KMS-11 (cell line): Measurements from ENCODE around the gene TUB.

Experiments
- H2AFZ ChIP-seq: fragments of 200-600 bp; sonication (generic); 2 replicates; pipeline ENCODE4 v1.6.1; 2016; ENCODE audit warnings: antibody characterized with exemption, mixed run types, low read depth
- H3K27ac ChIP-seq: fragments of 200-600 bp; sonication (generic); 2 replicates; pipeline ENCODE4 v1.6.1; 2016; ENCODE audit warnings: mild to moderate bottlenecking, mixed run types
- H3K27me3 ChIP-seq: fragments of 200-600 bp; sonication (generic); 2 replicates; pipeline ENCODE4 v1.6.1; 2017; ENCODE audit warnings: mild to moderate bottlenecking, low read depth, mixed run types, moderate library complexity; ENCODE audit not compliant: insufficient read depth
- H3K36me3 ChIP-seq: fragments of 200-600 bp; sonication (generic); 2 replicates; pipeline ENCODE4 v1.6.1; 2017; ENCODE audit warnings: mild to moderate bottlenecking, mixed run types; ENCODE audit not compliant: insufficient read depth
- H3K4me1 ChIP-seq: fragments of 200-600 bp; sonication (generic); 2 replicates; pipeline ENCODE4 v1.6.1; 2016; ENCODE audit warnings: mild to moderate bottlenecking, low read depth, mixed run types; ENCODE audit not compliant: poor library complexity, severe bottlenecking
- H3K4me2 ChIP-seq: fragments of 200-600 bp; sonication (generic); 2 replicates; pipeline ENCODE4 v1.7.0; 2016; ENCODE audit warnings: mild to moderate bottlenecking, mixed run types
- H3K4me3 ChIP-seq: fragments of 200-600 bp; sonication (generic); IDR thresholded peaks from 2 replicates; pipeline ENCODE4 v1.6.1; 2017; ENCODE audit warnings: low read depth, low read length, mixed read lengths; ENCODE audit not compliant: insufficient read depth
- H3K79me2 ChIP-seq: fragments of 200-600 bp; sonication (generic); 2 replicates; pipeline ENCODE4 v1.6.1; 2016; ENCODE audit warnings: low read depth, mixed run types; ENCODE audit not compliant: insufficient read depth
- H3K9ac ChIP-seq: fragments of 200-600 bp; sonication (generic); 2 replicates; pipeline ENCODE4 v1.6.1; 2016; ENCODE audit warnings: mild to moderate bottlenecking, mixed run types
- H4K20me1 ChIP-seq: fragments of 200-600 bp; sonication (generic); 2 replicates; pipeline ENCODE4 v1.6.1; 2016; ENCODE audit warnings: mild to moderate bottlenecking, mixed run types; ENCODE audit not compliant: insufficient read depth
- TF ChIP-seq, protein P1 (sequence below): fragments of 200-600 bp; sonication (generic); conservative IDR thresholded peaks from 2 replicates; pipeline ENCODE4 v1.6.1; 2017; ENCODE audit warnings: low read depth, mild to moderate bottlenecking, antibody characterized with exemption, low read length, moderate library complexity, mixed read lengths

The TUB gene, protein sequence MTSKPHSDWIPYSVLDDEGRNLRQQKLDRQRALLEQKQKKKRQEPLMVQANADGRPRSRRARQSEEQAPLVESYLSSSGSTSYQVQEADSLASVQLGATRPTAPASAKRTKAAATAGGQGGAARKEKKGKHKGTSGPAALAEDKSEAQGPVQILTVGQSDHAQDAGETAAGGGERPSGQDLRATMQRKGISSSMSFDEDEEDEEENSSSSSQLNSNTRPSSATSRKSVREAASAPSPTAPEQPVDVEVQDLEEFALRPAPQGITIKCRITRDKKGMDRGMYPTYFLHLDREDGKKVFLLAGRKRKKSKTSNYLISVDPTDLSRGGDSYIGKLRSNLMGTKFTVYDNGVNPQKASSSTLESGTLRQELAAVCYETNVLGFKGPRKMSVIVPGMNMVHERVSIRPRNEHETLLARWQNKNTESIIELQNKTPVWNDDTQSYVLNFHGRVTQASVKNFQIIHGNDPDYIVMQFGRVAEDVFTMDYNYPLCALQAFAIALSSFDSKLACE

DNA sequence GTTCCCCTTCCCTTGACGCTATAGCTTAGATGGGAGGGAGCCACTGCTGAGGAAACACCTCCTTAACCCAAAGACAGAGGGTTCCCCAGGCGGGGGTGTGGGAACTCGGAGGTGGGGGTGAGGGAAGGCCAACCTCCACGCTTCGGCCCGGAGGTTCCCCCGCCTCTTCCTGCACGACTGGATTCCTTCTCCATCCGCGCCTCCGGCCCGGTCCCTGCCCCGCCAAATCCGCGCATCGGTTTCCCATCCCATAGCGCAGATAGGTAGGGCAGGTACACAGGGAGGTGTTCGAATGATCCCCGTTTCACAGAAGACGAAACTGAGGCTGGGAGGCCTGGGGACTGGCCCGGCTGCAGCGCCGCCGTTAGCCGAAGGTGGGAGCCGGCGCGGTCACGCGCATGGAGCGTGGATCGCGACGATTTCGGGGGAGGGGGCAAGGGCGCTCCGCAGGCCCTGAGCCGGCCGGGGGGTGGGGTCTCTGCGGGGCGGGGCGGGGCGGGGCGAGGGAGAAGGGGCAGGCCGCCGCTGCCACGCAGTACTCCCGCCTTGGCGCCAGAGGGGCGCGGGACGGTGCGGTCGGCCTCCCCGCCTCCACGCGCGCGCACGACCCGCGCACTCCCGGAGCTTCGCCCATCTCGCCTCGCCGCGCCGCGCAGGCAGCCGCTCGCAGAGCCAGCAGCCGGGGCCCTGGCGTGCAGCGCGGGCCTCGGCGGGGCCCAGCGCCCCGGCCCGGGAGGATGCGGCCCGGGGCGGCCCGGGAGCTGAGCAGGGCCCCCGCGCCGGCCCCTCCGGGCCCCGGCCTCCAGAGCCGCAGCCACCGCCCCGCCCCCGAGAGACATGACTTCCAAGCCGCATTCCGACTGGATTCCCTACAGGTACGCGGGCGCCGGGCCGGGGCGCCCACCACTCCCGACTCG, at the start of gene TUB:
TSS of gene TUB (plus strand) at position 538 of the 917 bp plus-strand sequence. CDS start at position 838, 300 bp downstream.
- no peak within 1 kb of the TSS for H3K4me3 ChIP-seq
- no peak within 1 kb of the TSS for H3K9ac ChIP-seq
- H3K4me2 ChIP-seq: no peak within 1 kb of the TSS

DNA sequence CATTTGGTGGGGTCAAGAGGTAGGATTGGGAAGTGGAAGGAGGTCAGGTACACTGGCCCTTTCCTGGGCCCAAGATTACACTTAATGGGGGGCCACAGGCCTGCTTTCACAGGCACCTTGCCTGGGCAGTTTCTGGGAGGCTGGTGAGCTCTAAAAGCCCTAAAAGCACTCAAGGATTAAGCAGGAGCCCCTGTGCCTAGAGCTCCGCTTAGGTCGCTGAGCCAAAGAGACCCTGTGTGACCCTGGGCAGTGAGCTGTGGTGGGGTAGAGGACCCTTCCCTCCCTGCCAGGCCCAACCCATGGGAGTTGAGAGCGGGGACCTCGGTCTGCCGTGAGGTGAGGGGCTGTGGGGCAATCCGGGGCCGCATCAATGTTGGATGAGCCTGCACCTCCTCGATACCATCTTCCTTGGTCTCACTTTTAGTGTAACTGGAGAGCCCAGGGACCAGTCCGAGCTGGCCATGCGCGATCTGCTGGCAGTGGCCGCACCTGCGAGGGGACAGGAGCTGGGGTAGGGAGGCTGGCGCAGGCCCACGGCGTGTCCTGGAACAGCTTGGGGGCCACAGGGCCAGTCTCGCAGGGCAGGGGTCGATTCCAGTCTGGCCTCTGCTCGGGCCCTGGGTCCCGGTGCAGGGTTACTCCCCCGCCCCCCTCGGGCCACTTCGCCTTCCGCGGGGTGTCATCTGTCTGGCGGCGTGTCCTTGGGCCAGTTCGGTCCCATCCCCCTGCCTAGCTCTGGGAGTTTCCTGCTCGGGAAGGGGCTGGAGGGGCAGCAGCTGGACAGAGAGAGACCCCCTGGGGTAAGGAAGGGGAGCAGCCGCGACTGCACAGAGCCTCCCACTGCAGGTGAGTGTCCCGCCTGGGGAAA, 49.5 kb upstream of the TUB start:
- Histone ChIP-seq H4K20me1 (no peaks in the 10 kb centered on the region), H3K9ac (no peak overlapping the region)

More for the DNA sequence above, at the start of gene TUB:
- H3K4me1 ChIP-seq: no peaks in the 10 kb centered on the region
- H3K27me3 ChIP-seq: no peaks in the 10 kb centered on the region
- H2AFZ ChIP-seq: no peak within 1 kb of the TSS
- H3K27ac ChIP-seq: no peak within 1 kb of the TSS
- H4K20me1 ChIP-seq: no peaks in the 10 kb centered on the region
- no peaks in the 10 kb centered on the region for H3K79me2 ChIP-seq
- no peaks in the 10 kb centered on the region for H3K36me3 ChIP-seq
- TF ChIP-seq, protein P1, sequence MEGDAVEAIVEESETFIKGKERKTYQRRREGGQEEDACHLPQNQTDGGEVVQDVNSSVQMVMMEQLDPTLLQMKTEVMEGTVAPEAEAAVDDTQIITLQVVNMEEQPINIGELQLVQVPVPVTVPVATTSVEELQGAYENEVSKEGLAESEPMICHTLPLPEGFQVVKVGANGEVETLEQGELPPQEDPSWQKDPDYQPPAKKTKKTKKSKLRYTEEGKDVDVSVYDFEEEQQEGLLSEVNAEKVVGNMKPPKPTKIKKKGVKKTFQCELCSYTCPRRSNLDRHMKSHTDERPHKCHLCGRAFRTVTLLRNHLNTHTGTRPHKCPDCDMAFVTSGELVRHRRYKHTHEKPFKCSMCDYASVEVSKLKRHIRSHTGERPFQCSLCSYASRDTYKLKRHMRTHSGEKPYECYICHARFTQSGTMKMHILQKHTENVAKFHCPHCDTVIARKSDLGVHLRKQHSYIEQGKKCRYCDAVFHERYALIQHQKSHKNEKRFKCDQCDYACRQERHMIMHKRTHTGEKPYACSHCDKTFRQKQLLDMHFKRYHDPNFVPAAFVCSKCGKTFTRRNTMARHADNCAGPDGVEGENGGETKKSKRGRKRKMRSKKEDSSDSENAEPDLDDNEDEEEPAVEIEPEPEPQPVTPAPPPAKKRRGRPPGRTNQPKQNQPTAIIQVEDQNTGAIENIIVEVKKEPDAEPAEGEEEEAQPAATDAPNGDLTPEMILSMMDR: no peak

DNA sequence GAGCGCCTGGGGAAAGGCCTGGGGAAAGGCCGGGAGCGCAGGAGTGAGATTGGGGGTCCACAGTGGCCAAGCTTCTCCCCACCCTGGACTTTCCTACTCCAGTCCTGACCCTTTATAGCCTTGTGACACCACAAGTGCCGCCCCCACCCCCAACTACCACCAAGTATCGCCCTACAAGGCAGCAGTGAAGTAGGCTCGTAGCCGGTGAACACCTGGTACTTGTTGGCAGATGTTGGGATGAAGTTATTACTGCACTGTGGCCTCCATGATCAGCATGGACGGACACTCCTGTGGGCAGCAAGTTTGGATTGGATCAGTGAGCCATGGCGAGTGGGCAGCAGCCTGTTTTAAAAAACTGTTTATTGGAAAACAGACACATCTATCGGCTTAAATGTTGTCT, 48.9 kb upstream of the TUB start:
- Histone ChIP-seq H3K9ac (no peak overlapping the region), H2AFZ (no peak overlapping the region), H3K27me3 (no peaks in the 10 kb centered on the region), H4K20me1 (no peaks in the 10 kb centered on the region), H3K36me3 (no peaks in the 10 kb centered on the region), H3K27ac (no peak overlapping the region), H3K79me2 (no peaks in the 10 kb centered on the region), H3K4me1 (peaks cover 5% of the 10 kb centered on the region), H3K4me3 (no peak overlapping the region), H3K4me2 (no peak overlapping the region)
- TF ChIP-seq, protein P1: no peak

More for the DNA sequence above, 49.5 kb upstream of the TUB start:
- no peak overlapping the region for H2AFZ ChIP-seq
- H3K4me1 ChIP-seq: peaks cover 5% of the 10 kb centered on the region
- H3K4me2 ChIP-seq: no peak overlapping the region
- H3K36me3 ChIP-seq: no peaks in the 10 kb centered on the region
- no peak overlapping the region for H3K4me3 ChIP-seq
- TF ChIP-seq, protein P1: no peak
- H3K27ac ChIP-seq: no peak overlapping the region
- H3K27me3 ChIP-seq: no peaks in the 10 kb centered on the region
- H3K79me2 ChIP-seq: no peaks in the 10 kb centered on the region
